ENCODE measurements around the gene SCCPDH.
"Not testable (repeated sequence)": the region's sequence is repeated elsewhere in the genome, so short reads cannot be mapped to it uniquely, and the experiment has no call there.

DNA sequence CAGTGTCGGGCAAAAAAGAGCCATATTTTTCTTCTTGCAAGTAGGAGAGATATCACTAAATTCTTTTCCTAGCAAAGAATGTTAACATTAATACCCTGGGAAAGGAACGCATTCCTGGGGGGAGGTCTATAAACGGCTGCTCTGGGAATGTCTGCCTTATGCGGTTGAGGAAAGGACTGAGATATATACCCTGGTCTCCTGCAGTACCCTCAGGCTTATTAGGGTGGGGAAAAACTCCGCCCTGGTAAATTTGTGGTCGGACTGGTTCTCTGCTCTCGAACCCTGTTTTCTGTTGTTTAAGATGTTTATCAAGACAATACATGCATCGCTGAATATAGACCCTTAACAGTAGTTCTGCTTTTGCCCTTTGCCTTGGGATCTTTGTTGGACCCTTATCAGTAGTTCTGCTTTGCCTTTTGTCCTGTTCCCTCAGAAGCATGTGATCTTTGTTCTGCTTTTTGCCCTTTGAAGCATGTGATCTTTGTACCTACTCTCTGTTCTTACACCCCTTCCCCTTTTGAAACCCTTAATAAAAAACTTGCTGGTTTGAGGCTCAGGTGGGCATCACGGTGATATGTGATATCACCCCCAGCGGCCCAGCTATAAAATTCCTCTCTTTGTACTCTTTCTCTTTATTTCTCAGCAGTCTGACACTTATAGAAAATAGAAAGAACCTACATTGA, 29.9 kb upstream of the SCCPDH start:
- TF ChIP-seq, protein P1, sequence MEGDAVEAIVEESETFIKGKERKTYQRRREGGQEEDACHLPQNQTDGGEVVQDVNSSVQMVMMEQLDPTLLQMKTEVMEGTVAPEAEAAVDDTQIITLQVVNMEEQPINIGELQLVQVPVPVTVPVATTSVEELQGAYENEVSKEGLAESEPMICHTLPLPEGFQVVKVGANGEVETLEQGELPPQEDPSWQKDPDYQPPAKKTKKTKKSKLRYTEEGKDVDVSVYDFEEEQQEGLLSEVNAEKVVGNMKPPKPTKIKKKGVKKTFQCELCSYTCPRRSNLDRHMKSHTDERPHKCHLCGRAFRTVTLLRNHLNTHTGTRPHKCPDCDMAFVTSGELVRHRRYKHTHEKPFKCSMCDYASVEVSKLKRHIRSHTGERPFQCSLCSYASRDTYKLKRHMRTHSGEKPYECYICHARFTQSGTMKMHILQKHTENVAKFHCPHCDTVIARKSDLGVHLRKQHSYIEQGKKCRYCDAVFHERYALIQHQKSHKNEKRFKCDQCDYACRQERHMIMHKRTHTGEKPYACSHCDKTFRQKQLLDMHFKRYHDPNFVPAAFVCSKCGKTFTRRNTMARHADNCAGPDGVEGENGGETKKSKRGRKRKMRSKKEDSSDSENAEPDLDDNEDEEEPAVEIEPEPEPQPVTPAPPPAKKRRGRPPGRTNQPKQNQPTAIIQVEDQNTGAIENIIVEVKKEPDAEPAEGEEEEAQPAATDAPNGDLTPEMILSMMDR (IDR thresholded peaks at IDR 0.05; ENCODE audit: low read length) = not testable (repeated sequence)
- TF ChIP-seq EZH2 (optimal IDR thresholded peaks at IDR 0.05; ENCODE audit: low read depth, low read length) = not testable (repeated sequence)

Data from MM.1S (cell line).